Stimulated activated CD8-positive, alpha-beta memory T cell treated with anti-CD3 and anti-CD28 coated beads, Interleukin-12 subunit alpha, Interleukin-12 subunit beta, amount 100 ng/mL, for 1 hour (primary cell): ENCODE measurements around the gene SLIT3.

ENCODE experiments used
- DNase-seq: peaks from one replicate; pipeline ENCODE4 v3.0.0-alpha.2; 2020; ENCODE audit warnings: low read depth

Gene SLIT3

GRCh38 chr5:169080448-169080911 is 220.5 kb downstream of the SLIT3 start:
- DNase-seq, result no peak

GRCh38 chr5:169079697-169080096 is 221.2 kb downstream of the SLIT3 start:
- DNase-seq, result no peak

- DNase-seq, result no peak
These were observed 226.1 kb downstream of the SLIT3 start for GRCh38 chr5:169074839-169075238.

GRCh38 chr5:169072233-169072632 is 228.7 kb downstream of the SLIT3 start:
- no peak for DNase-seq

- DNase-seq, result no peak
These were observed 230.5 kb downstream of the SLIT3 start for GRCh38 chr5:169070413-169070812.

- DNase-seq, result no peak
These were observed 233.2 kb downstream of the SLIT3 start for GRCh38 chr5:169067751-169068173.

- DNase-seq, result no peak
These were observed 235.5 kb downstream of the SLIT3 start for GRCh38 chr5:169065400-169065799.

- DNase-seq, result no peak
These were observed 236.8 kb downstream of the SLIT3 start for GRCh38 chr5:169064093-169064492.

GRCh38 chr5:169063316-169063953 is 237.5 kb downstream of the SLIT3 start:
- no peak for DNase-seq

- DNase-seq, result no peak
These were observed 238.2 kb downstream of the SLIT3 start for GRCh38 chr5:169062690-169063089.

- DNase-seq, result no peak
These were observed 246.4 kb downstream of the SLIT3 start for GRCh38 chr5:169054506-169054905.

- DNase-seq, result no peak
These were observed 248.7 kb downstream of the SLIT3 start for GRCh38 chr5:169052207-169052606.

GRCh38 chr5:169051351-169051750 is 249.6 kb downstream of the SLIT3 start:
- DNase-seq, result no peak

- DNase-seq, result no peak
These were observed 250.3 kb downstream of the SLIT3 start for GRCh38 chr5:169050636-169051035.

- no peak for DNase-seq
These were observed 250.8 kb downstream of the SLIT3 start for GRCh38 chr5:169050146-169050571.

- DNase-seq, result no peak
These were observed 251.2 kb downstream of the SLIT3 start for GRCh38 chr5:169049712-169050111.

GRCh38 chr5:169048181-169049125 is 252.5 kb downstream of the SLIT3 start:
- no peak for DNase-seq

GRCh38 chr5:169044962-169045361 is 256.0 kb downstream of the SLIT3 start:
- no peak for DNase-seq

- DNase-seq, result no peak
These were observed 259.8 kb downstream of the SLIT3 start for GRCh38 chr5:169041180-169041579.

- no peak for DNase-seq
These were observed 261.3 kb downstream of the SLIT3 start for GRCh38 chr5:169039592-169039991.

GRCh38 chr5:169037466-169037865 is 263.5 kb downstream of the SLIT3 start:
- DNase-seq, result no peak

- no peak for DNase-seq
These were observed 264.7 kb downstream of the SLIT3 start for GRCh38 chr5:169036079-169036805.
